A549 treated with CORT108297 at 1 μM for 4 hours (cell line): ENCODE data around the gene LACC1. TPM values are rescaled to one million over a fixed set of nuclear protein-coding genes. Genes with fewer than 3 reads are reported as not detected.

Experiments used
- total RNA-seq: library from RNA; stranded (reverse); fragments of 200-300 nt; extraction: Qiagen RNA extraction; gene quantifications from 5 replicates; pipeline ENCODE4 v1.2.3, GENCODE V29; 2022

LACC1 gene
- total RNA-seq = 2.3 to 3.5 TPM (median 2.4 TPM) in 5 replicates

DNA sequence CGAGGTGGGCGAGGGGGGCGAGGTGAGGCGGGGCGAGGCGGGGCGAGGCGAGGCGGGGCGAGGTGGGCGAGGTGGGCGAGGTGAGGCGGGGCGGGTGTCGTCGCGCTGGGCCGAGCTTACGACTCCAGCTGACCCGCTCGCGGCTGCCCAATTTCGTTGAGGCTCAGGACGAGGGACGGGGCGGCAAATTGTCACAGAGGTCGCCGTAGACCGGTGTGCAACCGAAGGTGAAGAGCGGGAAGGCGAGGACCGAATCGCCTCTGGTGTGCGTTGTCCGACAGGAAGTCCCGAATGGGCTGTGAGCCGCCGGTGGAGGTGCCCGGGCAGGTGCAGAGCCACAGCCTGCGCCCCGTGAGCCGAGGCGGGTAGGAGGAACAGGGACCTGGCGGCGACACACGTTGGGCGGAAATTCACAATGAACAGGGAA lies at the start of gene LACC1:
TSS of gene LACC1 (plus strand) at position 150 of the 427 bp plus-strand sequence. CDS start 1,082 bp downstream, outside the sequence.

DNA sequence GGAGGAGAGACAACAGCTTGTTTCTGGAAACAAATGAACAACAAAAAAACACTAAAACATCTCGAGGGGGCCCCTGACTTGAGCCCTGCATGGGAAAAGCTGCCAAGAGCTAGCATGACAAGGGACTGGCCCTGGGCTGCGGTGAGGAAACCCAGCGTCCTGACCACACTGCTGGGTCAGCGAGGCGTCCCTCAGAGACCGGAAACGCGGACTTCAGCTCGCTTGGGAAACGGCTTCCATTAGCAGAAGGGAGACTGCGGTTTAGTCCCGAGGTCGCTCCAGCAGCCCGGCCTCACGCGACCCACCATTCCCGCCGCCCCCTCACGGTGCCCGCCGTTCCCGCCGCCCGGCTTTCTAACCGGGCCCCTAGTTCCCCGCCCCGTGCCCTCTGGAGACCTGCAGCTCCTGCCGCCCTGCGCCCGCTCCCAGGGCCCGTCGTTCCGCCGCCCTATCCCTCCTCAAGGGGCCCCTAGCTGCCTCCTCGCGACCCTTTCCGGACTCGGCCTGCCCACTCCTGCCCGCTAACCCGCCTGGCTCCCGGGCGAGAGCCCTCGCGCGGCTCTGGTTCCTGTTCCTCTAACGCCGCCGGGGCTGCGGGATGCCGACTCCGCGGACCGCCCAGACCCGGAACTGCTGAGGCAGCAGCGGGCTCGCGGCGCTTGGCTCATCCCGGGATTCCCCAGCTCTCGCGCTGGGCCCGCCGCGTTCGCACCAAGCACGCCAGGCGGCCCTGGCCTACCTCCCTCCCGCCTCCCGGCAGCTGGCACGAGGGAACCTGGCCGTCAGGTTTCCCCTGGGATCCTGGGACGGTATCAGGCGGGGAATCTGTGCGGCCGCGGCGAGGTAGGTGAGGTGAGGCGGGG lies 581 bp upstream of the LACC1 start, which contains the start of gene CCDC122:
TSS of gene CCDC122 (minus strand) at position 849 of the 863 bp plus-strand sequence. CDS start 10,364 bp downstream, outside the sequence.

Other genes with a start within 250 kb of the LACC1 start
- gene ENOX1, start 92.9 kb upstream of the LACC1 start, total RNA-seq = 0.70 to 1.1 TPM (median 0.80 TPM) in 5 replicates
- gene CCDC122, start 164 bp upstream of the LACC1 start, total RNA-seq = 2.2 to 3.6 TPM (median 2.8 TPM) in 5 replicates